Thoracic aorta (tissue), 2 donors: ENCODE results near the gene GBGT1. TPM values are rescaled to one million over a fixed set of nuclear protein-coding genes. Genes with fewer than 3 reads are reported as not detected.

Experiments
- ATAC-seq: fragments of 150-250 bp; one replicate; pipeline ENCODE4 v1.8.0; 2017; ENCODE audit warnings: low read depth; ENCODE audit not compliant: insufficient number of reproducible peaks, low FRiP score
- DNase-seq: peaks from one replicate; pipeline ENCODE4 v3.0.0-alpha.2; 2020; ENCODE audit warnings: low spot score
- H3K27ac ChIP-seq, 2 donors: fragments of 200-600 bp; sonication (generic); 1 replicate in 1 of 2; 2 replicates in 1 of 2; pipeline ENCODE4 v1.5.1; 2016; ENCODE audit warnings: mild to moderate bottlenecking in 2 of 2, moderate library complexity in 2 of 2
- H3K27me3 ChIP-seq: fragments of 200-600 bp; sonication (generic); replicated peaks from 2 replicates; pipeline ENCODE4 v1.6.0; 2016; ENCODE audit warnings: mild to moderate bottlenecking; ENCODE audit not compliant: insufficient read depth
- H3K36me3 ChIP-seq: fragments of 200-600 bp; sonication (generic); one replicate; pipeline ENCODE4 v1.5.1; 2016
- H3K4me1 ChIP-seq, 2 donors: fragments of 200-600 bp; sonication (generic); 1 replicate in 1 of 2; 2 replicates in 1 of 2; pipeline versions ENCODE4 v1.5.1 to v1.6.0; 2016; ENCODE audit warnings: low read depth in 2 of 2, mild to moderate bottlenecking in 1 of 2; ENCODE audit not compliant: control insufficient read depth in 1 of 2
- H3K4me3 ChIP-seq: fragments of 200-600 bp; sonication (generic); 2 replicates; pipeline ENCODE4 v1.5.1; 2016; ENCODE audit warnings: mild to moderate bottlenecking
- H3K9me3 ChIP-seq: fragments of 200-600 bp; sonication (generic); 2 replicates; pipeline ENCODE4 v1.5.1; 2016
- CTCF ChIP-seq: fragments of 200-600 bp; sonication (generic); IDR thresholded peaks from one replicate; pipeline ENCODE4 v1.5.1; 2019; ENCODE audit warnings: antibody characterized with exemption
- total RNA-seq, 2 donors: library from RNA; depleted of rRNA; stranded (reverse); fragments of >200 nt; gene quantifications; one replicate each; pipeline versions ENCODE4 v1.1.0 to v1.2.3, GENCODE V29; 2016

The GBGT1 gene
- total RNA-seq, 2 donors from 2014 or later: 45.5 to 46.8 TPM

- peak; percentile 67 for DNase-seq
- Histone ChIP-seq H3K9me3 (no peaks in the 10 kb centered on the region), H3K4me1 (peaks cover 21 to 62% of the 10 kb centered on the region in 2 donors), H3K4me3 (peak within 1 kb of the TSS; percentile 82), H3K27ac (peak within 1 kb of the TSS; percentile 75 to 77), H3K36me3 (no peaks in the 10 kb centered on the region), H3K27me3 (no peaks in the 10 kb centered on the region)
- ATAC-seq: peak; percentile 88
- no peak for TF ChIP-seq CTCF
Observed at GRCh38 chr9:133121198-133121914, 42.4 kb downstream of the GBGT1 start, which contains the start of gene RALGDS. RALGDS (minus strand) TSS chr9:133121240; CDS start chr9:133121154, 86 bp downstream.

GRCh38 chr9:133120501-133121197 lies 43.1 kb downstream of the GBGT1 start:
- Histone ChIP-seq H3K27ac (peak overlapping the region in 1 of 2 donors; percentile 56), H3K4me1 (peaks cover 14 to 56% of the 10 kb centered on the region in 2 donors)

GRCh38 chr9:133119846-133120500 lies 43.7 kb downstream of the GBGT1 start:
- Histone ChIP-seq H3K27ac (no peak overlapping the region), H3K27me3 (no peaks in the 10 kb centered on the region), H3K36me3 (no peaks in the 10 kb centered on the region), H3K4me1 (peaks cover 14 to 58% of the 10 kb centered on the region in 2 donors), H3K9me3 (no peaks in the 10 kb centered on the region), H3K4me3 (peak overlapping the region; percentile 82)
- TF ChIP-seq CTCF: no peak
- DNase-seq: no peak
- ATAC-seq: no peak

More at GRCh38 chr9:133120501-133121197, 43.1 kb downstream of the GBGT1 start:
- Histone ChIP-seq H3K9me3 (no peaks in the 10 kb centered on the region), H3K4me3 (peak overlapping the region; percentile 82), H3K27me3 (no peaks in the 10 kb centered on the region), H3K36me3 (no peaks in the 10 kb centered on the region)
- DNase-seq (no peak), ATAC-seq (no peak)
- TF ChIP-seq CTCF: no peak

- Histone ChIP-seq H3K4me1 (peaks cover 21 to 65% of the 10 kb centered on the region in 2 donors), H3K36me3 (no peaks in the 10 kb centered on the region), H3K9me3 (no peaks in the 10 kb centered on the region), H3K4me3 (peak overlapping the region; percentile 82), H3K27ac (no peak overlapping the region), H3K27me3 (no peaks in the 10 kb centered on the region)
- ATAC-seq: no peak
- TF ChIP-seq CTCF: no peak
- DNase-seq: no peak
Observed at GRCh38 chr9:133119103-133119845, 44.4 kb downstream of the GBGT1 start.
